ENCODE data around the gene CFH. TPM values are rescaled to one million over a fixed set of nuclear protein-coding genes. Genes with fewer than 3 reads are reported as not detected.

CFH gene
- total RNA-seq, 2 donors from 2014 or later = 15.4 to 20.5 TPM

DNA sequence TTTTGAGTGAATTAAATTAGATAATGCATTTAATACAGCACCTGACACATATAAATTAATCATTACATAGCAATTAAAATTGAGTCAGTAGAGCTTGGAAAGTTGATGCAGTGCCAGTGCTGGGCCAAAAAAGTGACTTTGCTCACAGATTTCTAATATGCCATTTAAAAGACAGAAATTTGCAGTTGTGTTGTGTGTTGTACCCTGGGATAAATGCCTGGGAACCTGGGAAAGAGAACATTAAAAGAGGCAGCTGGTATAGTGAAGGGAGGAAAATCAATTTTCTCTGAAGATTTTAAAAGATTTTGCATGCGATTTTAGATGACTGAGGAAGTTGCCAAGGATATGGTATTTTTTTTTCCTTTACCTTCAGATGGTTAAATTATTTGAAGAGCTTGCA, 10.9 kb upstream of the CFH start:
- Histone ChIP-seq H3K27ac (no peak overlapping the region), H3K9ac (ENCODE audit: low read depth in 2 of 2, low read length in 2 of 2) (no peak overlapping the region), H3K27me3 (no peaks in the 10 kb centered on the region), H3K4me3 (no peak overlapping the region), H3K4me1 (no peaks in the 10 kb centered on the region), H3K9me3 (no peaks in the 10 kb centered on the region), H3K36me3 (no peaks in the 10 kb centered on the region)
- intact Hi-C loops (cut with DNase I) = no loop called here
- TF ChIP-seq, protein P1, sequence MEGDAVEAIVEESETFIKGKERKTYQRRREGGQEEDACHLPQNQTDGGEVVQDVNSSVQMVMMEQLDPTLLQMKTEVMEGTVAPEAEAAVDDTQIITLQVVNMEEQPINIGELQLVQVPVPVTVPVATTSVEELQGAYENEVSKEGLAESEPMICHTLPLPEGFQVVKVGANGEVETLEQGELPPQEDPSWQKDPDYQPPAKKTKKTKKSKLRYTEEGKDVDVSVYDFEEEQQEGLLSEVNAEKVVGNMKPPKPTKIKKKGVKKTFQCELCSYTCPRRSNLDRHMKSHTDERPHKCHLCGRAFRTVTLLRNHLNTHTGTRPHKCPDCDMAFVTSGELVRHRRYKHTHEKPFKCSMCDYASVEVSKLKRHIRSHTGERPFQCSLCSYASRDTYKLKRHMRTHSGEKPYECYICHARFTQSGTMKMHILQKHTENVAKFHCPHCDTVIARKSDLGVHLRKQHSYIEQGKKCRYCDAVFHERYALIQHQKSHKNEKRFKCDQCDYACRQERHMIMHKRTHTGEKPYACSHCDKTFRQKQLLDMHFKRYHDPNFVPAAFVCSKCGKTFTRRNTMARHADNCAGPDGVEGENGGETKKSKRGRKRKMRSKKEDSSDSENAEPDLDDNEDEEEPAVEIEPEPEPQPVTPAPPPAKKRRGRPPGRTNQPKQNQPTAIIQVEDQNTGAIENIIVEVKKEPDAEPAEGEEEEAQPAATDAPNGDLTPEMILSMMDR (IDR thresholded peaks at IDR 0.05) = no peak
- no peak for DNase-seq

DNA sequence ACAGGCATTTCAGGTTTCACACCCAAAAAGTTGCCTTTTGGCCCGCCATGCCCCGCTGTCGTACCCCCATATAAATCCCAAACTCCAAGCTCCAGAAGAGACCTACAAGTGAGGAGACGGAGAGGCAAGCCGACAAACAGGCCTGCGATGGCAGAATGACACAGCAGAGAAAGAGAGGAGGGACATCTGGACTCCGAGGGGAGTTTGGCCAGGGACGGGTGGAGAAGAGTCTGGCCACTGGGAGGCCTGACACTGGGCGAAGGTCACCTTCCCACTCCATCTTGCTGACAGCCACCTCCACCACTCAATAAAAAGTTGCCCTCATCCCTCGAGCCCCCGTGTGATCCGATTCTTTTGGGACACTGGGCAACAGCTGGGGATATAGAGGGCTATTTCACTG, 1.9 kb upstream of the CFH start:
- Histone ChIP-seq H3K4me1 (no peaks in the 10 kb centered on the region), H3K27me3 (no peaks in the 10 kb centered on the region), H3K27ac (no peak overlapping the region), H3K36me3 (no peaks in the 10 kb centered on the region), H3K9me3 (no peaks in the 10 kb centered on the region), H3K9ac (ENCODE audit: low read depth in 2 of 2, low read length in 2 of 2) (no peak overlapping the region), H3K4me3 (no peak overlapping the region)
- intact Hi-C loops (cut with DNase I) = no loop called here
- DNase-seq = no peak
- TF ChIP-seq, protein P1 (IDR thresholded peaks at IDR 0.05) = no peak

DNA sequence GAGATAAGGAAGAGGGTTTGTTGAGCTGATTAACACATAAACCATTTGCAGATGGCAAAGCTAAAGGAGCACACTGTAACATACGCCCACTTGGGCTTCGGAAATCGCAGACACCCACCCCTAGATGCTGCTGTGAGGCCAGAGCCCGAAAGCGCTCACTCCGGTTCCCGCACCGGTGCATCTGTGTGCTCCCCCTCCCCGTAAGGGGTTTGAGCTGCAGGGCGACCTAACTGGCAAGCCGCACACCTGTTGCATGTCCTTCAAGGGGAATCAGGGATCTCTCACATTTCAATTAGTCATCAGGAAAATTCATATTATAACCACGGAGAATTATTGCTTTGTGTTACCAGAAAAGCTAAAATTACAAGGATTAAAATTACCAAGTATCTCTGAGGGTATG, 1.4 kb upstream of the CFH start:
- Histone ChIP-seq H3K4me1 (no peaks in the 10 kb centered on the region), H3K36me3 (no peaks in the 10 kb centered on the region), H3K9me3 (no peaks in the 10 kb centered on the region), H3K4me3 (no peak overlapping the region), H3K27me3 (no peaks in the 10 kb centered on the region), H3K27ac (no peak overlapping the region), H3K9ac (ENCODE audit: low read depth in 2 of 2, low read length in 2 of 2) (no peak overlapping the region)
- DNase-seq = no peak
- TF ChIP-seq, protein P1 (IDR thresholded peaks at IDR 0.05) = no peak
- intact Hi-C loops (cut with DNase I) = no loop called here

DNA sequence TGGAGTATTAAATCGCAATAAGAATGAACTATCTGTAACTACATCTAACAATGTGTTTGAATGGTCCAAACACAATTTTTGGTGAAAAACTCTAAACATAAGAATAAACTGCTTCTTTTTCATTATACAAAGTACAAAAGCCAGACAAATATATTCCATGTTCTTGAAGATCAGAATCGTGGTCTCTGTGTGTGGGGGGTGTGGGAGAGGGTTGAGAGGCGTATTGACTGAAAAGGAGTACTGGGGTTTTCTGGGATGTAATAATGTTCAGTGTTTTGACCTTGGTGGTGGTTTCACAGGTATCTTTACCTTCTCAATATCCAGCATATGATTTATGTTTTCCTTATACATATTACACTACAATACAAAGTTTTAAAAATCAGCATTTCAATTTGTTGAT, 764 bp upstream of the CFH start:
- Histone ChIP-seq H3K4me1 (no peaks in the 10 kb centered on the region), H3K27me3 (no peaks in the 10 kb centered on the region), H3K36me3 (no peaks in the 10 kb centered on the region), H3K9me3 (no peaks in the 10 kb centered on the region), H3K27ac (no peak overlapping the region), H3K9ac (ENCODE audit: low read depth in 2 of 2, low read length in 2 of 2) (no peak overlapping the region), H3K4me3 (no peak overlapping the region)
- intact Hi-C loops (cut with DNase I) = no loop called here
- DNase-seq = no peak
- TF ChIP-seq, protein P1 (IDR thresholded peaks at IDR 0.05) = no peak

DNA sequence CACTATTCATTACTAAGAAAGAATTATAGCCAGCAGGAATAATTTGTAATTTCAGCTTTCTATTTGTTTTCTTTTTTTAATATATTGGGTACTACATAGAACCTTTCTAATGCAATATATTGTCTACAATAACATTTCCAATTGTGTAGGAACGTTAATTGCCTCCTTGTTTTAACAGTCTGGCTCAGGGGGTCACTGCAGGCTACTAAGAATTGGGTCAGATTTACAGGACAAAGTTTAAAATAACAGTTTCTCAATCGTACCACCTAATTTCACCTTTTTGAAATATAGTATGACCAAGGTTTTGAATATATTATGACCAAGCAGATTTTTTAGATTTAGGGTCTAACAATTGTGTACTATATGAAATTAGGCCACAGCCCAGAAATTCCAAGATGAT, 2.4 kb downstream of the CFH start:
- no peak for DNase-seq
- Histone ChIP-seq H3K4me3 (no peak overlapping the region), H3K4me1 (no peaks in the 10 kb centered on the region), H3K9me3 (no peaks in the 10 kb centered on the region), H3K27ac (no peak overlapping the region), H3K36me3 (no peaks in the 10 kb centered on the region), H3K27me3 (no peaks in the 10 kb centered on the region), H3K9ac (ENCODE audit: low read depth in 2 of 2, low read length in 2 of 2) (no peak overlapping the region)
- TF ChIP-seq, protein P1 (IDR thresholded peaks at IDR 0.05) = no peak
- intact Hi-C loops (cut with DNase I) = no loop called here

DNA sequence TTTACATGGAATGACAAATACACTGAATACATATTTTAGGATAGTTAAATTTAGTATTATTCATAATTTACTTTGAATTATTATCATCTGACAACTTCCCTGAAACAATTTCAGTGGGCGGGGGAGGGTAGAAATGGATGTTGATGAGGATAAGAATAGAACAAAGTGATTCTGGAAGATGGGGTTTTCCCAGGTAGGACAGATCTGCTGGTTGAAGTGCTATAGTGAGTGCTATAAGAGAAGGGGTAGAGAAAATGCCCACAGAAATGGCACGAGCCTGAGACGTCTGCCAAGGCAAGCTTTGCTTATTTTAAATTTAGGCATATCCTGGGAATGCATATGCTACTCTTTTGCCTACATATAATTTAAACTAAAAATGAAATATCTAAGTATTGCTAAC, 3.2 kb downstream of the CFH start:
- Histone ChIP-seq H3K9me3 (no peaks in the 10 kb centered on the region), H3K27me3 (no peaks in the 10 kb centered on the region), H3K9ac (ENCODE audit: low read depth in 2 of 2, low read length in 2 of 2) (no peak overlapping the region), H3K36me3 (no peaks in the 10 kb centered on the region), H3K4me3 (no peak overlapping the region), H3K4me1 (no peaks in the 10 kb centered on the region), H3K27ac (no peak overlapping the region)
- no peak for DNase-seq
- TF ChIP-seq, protein P1 (IDR thresholded peaks at IDR 0.05) = no peak
- intact Hi-C loops (cut with DNase I) = no loop called here
